Spleen (tissue), 11 donors: ENCODE data around the gene EHD2. TPM values are rescaled to one million over a fixed set of nuclear protein-coding genes. Genes with fewer than 3 reads are reported as not detected.

ENCODE experiments used
- DNase-seq: peaks from one replicate; pipeline ENCODE4 v3.0.0-alpha.2; 2020
- H3K27ac ChIP-seq, 8 donors: fragments of 200-600 bp; sonication (generic) in 7 of 8; 1 replicate in 4 of 8; 2 replicates in 4 of 8; pipeline versions ENCODE4 v1.5.0 to v1.8.0; 2016 to 2021; ENCODE audit warnings: inconsistent platforms in 4 of 8, mild to moderate bottlenecking in 4 of 8, moderate library complexity in 1 of 8
- H3K27me3 ChIP-seq, 7 donors: fragments of 200-600 bp; sonication (generic) in 6 of 7; replicated peaks in 1 of 7; 1 replicate in 4 of 7; 2 replicates in 3 of 7; pipeline versions ENCODE4 v1.5.0 to v1.8.0; 2016 to 2021; ENCODE audit warnings: inconsistent platforms in 3 of 7, mild to moderate bottlenecking in 1 of 7
- H3K36me3 ChIP-seq, 6 donors: fragments of 200-600 bp; sonication (generic) in 5 of 6; 1 replicate in 4 of 6; 2 replicates in 2 of 6; pipeline versions ENCODE4 v1.5.0 to v1.8.0; 2016 to 2021; ENCODE audit warnings: inconsistent platforms in 2 of 6
- H3K4me1 ChIP-seq, 6 donors: fragments of 200-600 bp; sonication (generic) in 5 of 6; 1 replicate in 3 of 6; 2 replicates in 3 of 6; pipeline versions ENCODE4 v1.5.0 to v1.8.0; 2016 to 2021; ENCODE audit warnings: inconsistent platforms in 3 of 6
- H3K4me3 ChIP-seq, 8 donors: fragments of 200-600 bp; sonication (generic) in 7 of 8; 1 replicate in 4 of 8; 2 replicates in 4 of 8; pipeline versions ENCODE4 v1.5.0 to v1.8.0; 2016 to 2021; ENCODE audit warnings: inconsistent platforms in 4 of 8, mild to moderate bottlenecking in 4 of 8, moderate library complexity in 2 of 8
- H3K9me3 ChIP-seq, 8 donors: fragments of 200-600 bp; sonication (generic) in 7 of 8; 1 replicate in 4 of 8; 2 replicates in 4 of 8; pipeline versions ENCODE4 v1.5.0 to v1.8.0; 2016 to 2021; ENCODE audit warnings: inconsistent platforms in 4 of 8
- POLR2A ChIP-seq, 3 donors: fragments of 450-650 bp; IDR thresholded peaks; one replicate each; pipeline ENCODE4 v1.5.1; 2017; ENCODE audit warnings: antibody characterized with exemption in 3 of 3, mild to moderate bottlenecking in 1 of 3
- POLR2AphosphoS5 ChIP-seq, 3 donors: sonication (generic); formaldehyde crosslinking; IDR thresholded peaks; one replicate each; pipeline ENCODE4 v1.5.1; 2017; ENCODE audit warnings: antibody characterized with exemption in 3 of 3
- WGBS, 5 donors: extraction: QIAGEN DNeasy Blood & Tissue Kit in 3 of 5; methylation state at CpG; one replicate each; pipeline versions ENCODE4 v1.1.5 to v1.1.7; 2013 to 2018; 5-methylcytosine and 5-hydroxymethylcytosine counted together
- intact Hi-C: fragments of 100-400 bp; cut with DNase I; formaldehyde crosslinking; loops from one replicate; pipeline ENCODE4 v1.15.0; 2023; ENCODE audit warnings: low total_unique reads
- polyA plus RNA-seq, 3 donors: library from polyadenylated mRNA; stranded (reverse); fragments of 200-250 nt; gene quantifications; one replicate each; pipeline ENCODE4 v1.2.1, GENCODE V29; 2013
- total RNA-seq, 7 donors: library from RNA; depleted of rRNA in 3 of 7; stranded (reverse); fragments of >200 nt in 3 of 7; fragmentation: NEBNext Ultra II Directional in 4 of 7; extraction: Animal tissue kit (Norgen Biotek cat#: 25700) in 4 of 7; gene quantifications; one replicate each; pipeline versions ENCODE4 v1.1.0 to v1.2.1, GENCODE V29; 2016 to 2021
- TF ChIP-seq, protein P1 (sequence below), 11 experiments: fragments of 200-600 bp in 7 of 11; fragments of 450-650 bp in 4 of 11; sonication (generic) in 4 of 11; IDR thresholded peaks in 8 of 11; conservative IDR thresholded peaks in 3 of 11; 1 replicate in 7 of 11; 2 replicates in 4 of 11; pipeline versions ENCODE4 v1.4.0 to v1.8.0; 2016 to 2021; ENCODE audit warnings: antibody characterized with exemption in 11 of 11, inconsistent platforms in 4 of 11, mild to moderate bottlenecking in 1 of 11
- donor health status: healthy with polysubstance abuse.
- donor health status: DM: no; HTN: no; CAD: no; lungs with moderate emphysema.
- donor health status: DM: no; HTN: no; CAD: no.
- donor health status: Bipolar disorder and iron deficiency.
- donor health status: healthy.
- donor health status: DM: no; HTN: no; CAD: no.
- donor health status: DM: yes; HTN: yes; CAD: no.

Gene EHD2
- total and polyA plus RNA-seq, 10 donors, result 6.9 to 87.7 (median 57.5) TPM

DNA sequence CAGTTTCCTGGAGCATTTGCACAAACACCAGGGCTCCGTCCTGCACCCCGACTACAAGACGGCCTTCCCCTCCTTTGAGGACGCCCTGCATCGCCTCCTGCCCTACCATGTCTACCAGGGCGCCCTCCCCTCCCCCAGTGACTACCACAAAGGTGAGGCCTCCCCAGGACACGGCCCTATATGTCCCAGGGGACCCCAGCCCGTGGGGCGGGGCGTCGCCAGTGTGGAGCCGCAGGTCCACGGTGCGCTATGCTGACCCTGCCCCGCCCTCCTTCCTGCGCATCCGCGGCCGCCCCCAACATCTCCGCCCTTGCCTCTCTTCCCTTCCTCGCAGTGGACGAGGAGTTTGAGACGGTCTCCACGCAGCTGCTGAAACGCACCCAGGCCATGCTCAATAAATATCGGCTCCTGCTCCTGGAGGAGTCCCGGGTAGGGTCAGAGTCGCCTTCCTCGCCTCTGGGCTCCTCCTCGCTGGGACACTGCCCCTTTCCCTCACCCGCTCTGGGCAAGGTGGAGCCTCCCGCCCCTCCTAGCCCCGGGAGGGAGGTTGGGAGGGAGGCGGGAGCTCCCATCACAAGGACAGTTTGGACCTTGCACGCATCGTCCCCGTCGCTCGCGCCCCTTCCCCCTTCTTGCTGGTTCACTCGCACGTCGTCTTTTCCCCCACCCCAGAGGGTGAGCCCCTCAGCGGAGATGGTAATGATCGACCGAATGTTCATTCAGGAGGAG lies 14.4 kb upstream of the EHD2 start:
- Histone ChIP-seq H3K9me3 (no peaks in the 10 kb centered on the region), H3K36me3 (peaks cover 0 to 88% (median 53%) of the 10 kb centered on the region in 6 donors), H3K27me3 (no peaks in the 10 kb centered on the region), H3K4me3 (no peak overlapping the region), H3K4me1 (peaks cover 0 to 11% (median 6%) of the 10 kb centered on the region in 6 donors), H3K27ac (peak overlapping the region in 1 of 8 donors; percentile 51)
- 90 to 96% (median 93%) methylated on average over 46 of the region's 46 CpGs for WGBS, 5 donors
- no peak for DNase-seq
- intact Hi-C loops, result loop anchor here (2.0 kb wide), 1 partner anchor 262 kb away; no protein-coding TSS in a partner anchor
- peak in 1 of 3 donors; percentile 28 for TF ChIP-seq POLR2AphosphoS5 (IDR thresholded peaks at IDR 0.05)
- no peak for TF ChIP-seq POLR2A (IDR thresholded peaks at IDR 0.05)
- TF ChIP-seq, protein P1, sequence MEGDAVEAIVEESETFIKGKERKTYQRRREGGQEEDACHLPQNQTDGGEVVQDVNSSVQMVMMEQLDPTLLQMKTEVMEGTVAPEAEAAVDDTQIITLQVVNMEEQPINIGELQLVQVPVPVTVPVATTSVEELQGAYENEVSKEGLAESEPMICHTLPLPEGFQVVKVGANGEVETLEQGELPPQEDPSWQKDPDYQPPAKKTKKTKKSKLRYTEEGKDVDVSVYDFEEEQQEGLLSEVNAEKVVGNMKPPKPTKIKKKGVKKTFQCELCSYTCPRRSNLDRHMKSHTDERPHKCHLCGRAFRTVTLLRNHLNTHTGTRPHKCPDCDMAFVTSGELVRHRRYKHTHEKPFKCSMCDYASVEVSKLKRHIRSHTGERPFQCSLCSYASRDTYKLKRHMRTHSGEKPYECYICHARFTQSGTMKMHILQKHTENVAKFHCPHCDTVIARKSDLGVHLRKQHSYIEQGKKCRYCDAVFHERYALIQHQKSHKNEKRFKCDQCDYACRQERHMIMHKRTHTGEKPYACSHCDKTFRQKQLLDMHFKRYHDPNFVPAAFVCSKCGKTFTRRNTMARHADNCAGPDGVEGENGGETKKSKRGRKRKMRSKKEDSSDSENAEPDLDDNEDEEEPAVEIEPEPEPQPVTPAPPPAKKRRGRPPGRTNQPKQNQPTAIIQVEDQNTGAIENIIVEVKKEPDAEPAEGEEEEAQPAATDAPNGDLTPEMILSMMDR (IDR thresholded peaks at IDR 0.05 in 8 of 11, conservative IDR thresholded peaks at IDR 0.05 in 3 of 11), result no peak

DNA sequence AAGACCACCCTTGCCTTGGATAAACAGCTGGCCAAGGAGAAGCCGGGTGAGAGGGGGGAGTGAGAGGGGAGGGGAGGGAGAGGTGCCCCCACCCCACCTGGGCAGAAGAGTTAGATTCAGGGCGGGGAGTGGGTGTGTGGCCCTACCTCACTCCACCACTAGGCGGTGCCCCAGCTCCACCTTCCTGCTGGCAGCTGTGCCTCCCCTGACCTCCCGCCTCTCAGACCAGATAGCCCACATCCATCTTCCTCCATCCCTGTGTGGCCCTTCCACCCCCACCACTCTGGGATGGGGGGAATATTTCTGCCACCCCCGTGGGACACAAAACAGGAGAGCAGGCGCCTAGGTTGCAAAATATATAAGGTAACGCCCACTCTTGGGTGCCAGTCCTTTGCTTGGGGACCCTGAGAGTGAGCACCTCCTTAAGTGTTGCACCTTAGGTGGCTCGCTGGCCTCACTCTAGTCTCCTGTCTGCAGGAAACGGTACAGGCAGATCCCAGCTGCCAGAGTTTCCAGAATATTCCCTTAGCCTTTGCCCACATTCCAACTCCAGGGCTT lies 13.8 kb upstream of the EHD2 start:
- WGBS, 5 donors, result 67 to 74% (median 70%) methylated on average over 7 to 9 of the region's 9 CpGs

DNA sequence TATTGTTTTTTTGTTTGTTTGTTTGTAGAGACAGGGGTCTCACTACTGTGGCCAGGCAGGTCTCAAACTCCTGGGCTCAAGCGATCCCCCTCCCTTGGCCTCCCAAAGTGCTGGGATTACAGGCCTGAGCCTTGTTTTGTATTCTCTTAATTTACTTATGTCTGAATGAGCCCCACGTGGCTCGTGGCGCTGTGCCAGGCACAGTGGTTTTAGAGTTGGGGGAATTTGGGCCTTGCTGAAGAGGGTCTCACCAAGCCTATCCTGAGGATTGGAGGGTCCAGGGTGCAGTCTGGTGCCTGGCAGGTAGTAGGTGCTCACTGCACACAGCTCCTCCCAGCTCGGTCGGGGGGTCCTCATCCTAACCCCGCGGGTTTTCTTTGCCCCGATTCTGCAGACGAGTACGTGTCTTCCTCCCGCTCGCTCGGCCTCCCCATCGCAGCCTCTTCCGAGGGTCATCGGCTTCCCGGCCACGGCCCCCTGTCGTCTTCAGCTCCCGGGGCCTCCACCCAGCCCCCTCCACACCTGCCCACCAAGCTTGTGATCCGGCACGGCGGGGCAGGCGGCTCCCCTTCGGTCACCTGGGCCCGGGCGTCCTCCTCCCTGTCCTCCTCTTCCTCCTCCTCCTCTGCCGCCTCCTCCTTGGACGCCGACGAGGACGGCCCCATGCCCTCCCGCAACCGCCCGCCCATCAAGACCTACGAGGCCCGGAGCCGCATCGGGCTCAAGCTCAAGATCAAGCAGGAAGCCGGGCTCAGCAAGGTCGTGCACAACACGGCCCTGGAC lies 12.1 kb upstream of the EHD2 start:
- H3K4me3 ChIP-seq, result no peak overlapping the region
- no peak overlapping the region for H3K27ac ChIP-seq
- H3K4me1 ChIP-seq, result peaks cover 0 to 11% (median 6%) of the 10 kb centered on the region in 6 donors
- intact Hi-C loops, result loop anchor here (10.0 kb wide), 2 partner anchors 156 to 406 kb away; no protein-coding TSS in a partner anchor
- H3K36me3 ChIP-seq, result peaks cover 0 to 70% (median 47%) of the 10 kb centered on the region in 6 donors
- H3K9me3 ChIP-seq, result no peaks in the 10 kb centered on the region
- no peaks in the 10 kb centered on the region for H3K27me3 ChIP-seq
- WGBS, 5 donors, result 92 to 97% (median 94%) methylated on average over 38 to 43 of the region's 43 CpGs
- DNase-seq, result no peak
- no peak for TF ChIP-seq POLR2A (IDR thresholded peaks at IDR 0.05)
- TF ChIP-seq POLR2AphosphoS5 (IDR thresholded peaks at IDR 0.05), result peak in 1 of 3 donors; percentile 29

More for the DNA sequence above, 13.8 kb upstream of the EHD2 start:
- H3K36me3 ChIP-seq, result peaks cover 0 to 87% (median 53%) of the 10 kb centered on the region in 6 donors
- H3K27me3 ChIP-seq, result no peaks in the 10 kb centered on the region
- intact Hi-C loops, result loop anchor here (2.0 kb wide), 1 partner anchor 263 kb away; no protein-coding TSS in a partner anchor
- no peak overlapping the region for H3K4me3 ChIP-seq
- no peak overlapping the region for H3K27ac ChIP-seq
- DNase-seq, result peak; percentile 85
- H3K9me3 ChIP-seq, result no peaks in the 10 kb centered on the region
- peaks cover 0 to 11% (median 6%) of the 10 kb centered on the region in 6 donors for H3K4me1 ChIP-seq
- TF ChIP-seq POLR2A (IDR thresholded peaks at IDR 0.05), result no peak
- peak in 1 of 3 donors; percentile 32 for TF ChIP-seq POLR2AphosphoS5 (IDR thresholded peaks at IDR 0.05)
- TF ChIP-seq, protein P1 (IDR thresholded peaks at IDR 0.05 in 8 of 11, conservative IDR thresholded peaks at IDR 0.05 in 3 of 11), result peak in 10 of 11 experiments; percentile 28 to 81 (median 66)

DNA sequence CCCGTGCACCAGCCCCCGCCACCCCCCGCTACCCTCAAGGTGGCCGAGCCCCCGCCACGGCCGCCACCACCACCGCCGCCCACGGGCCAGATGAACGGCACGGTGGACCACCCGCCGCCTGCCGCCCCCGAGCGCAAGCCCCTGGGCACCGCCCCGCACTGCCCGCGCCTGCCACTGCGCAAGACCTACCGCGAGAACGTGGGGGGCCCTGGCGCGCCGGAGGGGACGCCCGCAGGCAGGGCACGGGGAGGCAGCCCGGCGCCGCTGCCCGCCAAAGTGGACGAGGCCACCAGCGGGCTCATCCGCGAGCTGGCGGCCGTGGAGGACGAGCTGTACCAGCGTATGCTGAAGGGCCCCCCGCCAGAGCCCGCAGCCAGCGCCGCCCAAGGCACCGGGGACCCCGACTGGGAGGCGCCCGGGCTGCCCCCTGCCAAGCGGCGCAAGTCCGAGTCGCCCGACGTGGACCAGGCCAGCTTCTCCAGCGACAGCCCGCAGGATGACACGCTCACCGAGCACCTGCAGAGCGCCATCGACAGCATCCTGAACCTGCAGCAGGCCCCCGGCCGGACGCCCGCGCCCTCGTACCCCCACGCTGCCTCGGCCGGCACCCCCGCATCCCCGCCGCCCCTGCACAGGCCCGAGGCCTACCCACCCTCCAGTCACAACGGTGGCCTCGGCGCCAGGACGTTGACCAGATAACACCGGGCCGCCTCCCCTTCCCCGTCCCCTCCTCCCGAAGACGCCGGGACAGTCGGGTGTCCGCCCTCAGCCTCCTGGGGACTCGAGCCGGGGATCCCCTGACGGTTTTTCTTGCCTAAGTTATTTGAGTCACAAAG lies 11.3 kb upstream of the EHD2 start:
- no peaks in the 10 kb centered on the region for H3K9me3 ChIP-seq
- H3K27me3 ChIP-seq, result peaks cover 0 to 3% (median 0%) of the 10 kb centered on the region in 7 donors
- DNase-seq, result no peak
- TF ChIP-seq, protein P1 (IDR thresholded peaks at IDR 0.05 in 8 of 11, conservative IDR thresholded peaks at IDR 0.05 in 3 of 11), result no peak
- TF ChIP-seq POLR2A (IDR thresholded peaks at IDR 0.05), result no peak
- peaks cover 0 to 11% (median 6%) of the 10 kb centered on the region in 6 donors for H3K4me1 ChIP-seq
- no peak overlapping the region for H3K4me3 ChIP-seq
- H3K36me3 ChIP-seq, result peaks cover 0 to 63% (median 45%) of the 10 kb centered on the region in 6 donors
- intact Hi-C loops, result loop anchor here (10.0 kb wide), 2 partner anchors 157 to 407 kb away; no protein-coding TSS in a partner anchor
- H3K27ac ChIP-seq, result no peak overlapping the region
- 89 to 95% (median 90%) methylated on average over 56 to 91 of the region's 91 CpGs for WGBS, 5 donors
